Osteoblast (primary cell): ENCODE measurements around the gene FALEC. TPM values are rescaled to one million over a fixed set of nuclear protein-coding genes. Genes with fewer than 3 reads are reported as not detected.

Experiments used
- DNase-seq: peaks from one replicate; pipeline ENCODE4 v3.0.0; 2011; ENCODE audit warnings: low spot score, mixed read lengths; ENCODE audit not compliant: insufficient read length; ENCODE audit errors: missing footprints
- H2AFZ ChIP-seq: 2 replicates; pipeline ENCODE4 v1.6.0; 2011; ENCODE audit warnings: mild to moderate bottlenecking, low read length
- H3K27ac ChIP-seq: 2 replicates; pipeline ENCODE4 v1.5.1; 2011; ENCODE audit warnings: mild to moderate bottlenecking, low read depth, low read length, moderate library complexity
- H3K27me3 ChIP-seq: 2 replicates; pipeline ENCODE4 v1.6.0; 2012; ENCODE audit warnings: mild to moderate bottlenecking, control low read depth, inconsistent platforms, low read length, moderate library complexity; ENCODE audit not compliant: insufficient read depth
- H3K36me3 ChIP-seq: 2 replicates; pipeline ENCODE4 v1.5.1; 2011; ENCODE audit warnings: mild to moderate bottlenecking, low read length, control low read depth, moderate library complexity; ENCODE audit not compliant: insufficient read depth
- H3K4me1 ChIP-seq: 2 replicates; pipeline ENCODE4 v1.5.1; 2011; ENCODE audit warnings: mild to moderate bottlenecking, low read length, control low read depth, moderate library complexity; ENCODE audit not compliant: insufficient read depth
- H3K4me2 ChIP-seq: 2 replicates; pipeline ENCODE4 v1.6.0; 2011; ENCODE audit warnings: mild to moderate bottlenecking, low read length; ENCODE audit not compliant: insufficient read depth
- H3K4me3 ChIP-seq: fragments of 200-600 bp; sonication (generic); 3 replicates; pipeline ENCODE4 v1.5.1; 2012; ENCODE audit warnings: mild to moderate bottlenecking, low read length, inconsistent platforms; ENCODE audit not compliant: insufficient read depth
- H3K79me2 ChIP-seq: 2 replicates; pipeline ENCODE4 v1.6.0; 2012; ENCODE audit warnings: mild to moderate bottlenecking, low read length, control low read depth, inconsistent platforms; ENCODE audit not compliant: insufficient read depth
- H3K9me3 ChIP-seq: 2 replicates; pipeline ENCODE4 v1.5.1; 2011; ENCODE audit warnings: low read depth, low read length, control low read depth
- H4K20me1 ChIP-seq: 2 replicates; pipeline ENCODE4 v1.6.0; 2012; ENCODE audit warnings: mild to moderate bottlenecking, low read length, control low read depth; ENCODE audit not compliant: insufficient read depth
- CTCF ChIP-seq: IDR thresholded peaks from 2 replicates; pipeline ENCODE4 v1.5.1; 2011; ENCODE audit warnings: mild to moderate bottlenecking, low read depth, low read length, moderate library complexity; ENCODE audit errors: extremely low read depth
- total RNA-seq: library from RNA; depleted of rRNA; stranded (reverse); fragments of >200 nt; gene quantifications from 2 replicates; pipeline ENCODE4 v1.2.3, GENCODE V29; 2012

Gene FALEC
- total RNA-seq, 1 donor: 0.36 TPM

DNA sequence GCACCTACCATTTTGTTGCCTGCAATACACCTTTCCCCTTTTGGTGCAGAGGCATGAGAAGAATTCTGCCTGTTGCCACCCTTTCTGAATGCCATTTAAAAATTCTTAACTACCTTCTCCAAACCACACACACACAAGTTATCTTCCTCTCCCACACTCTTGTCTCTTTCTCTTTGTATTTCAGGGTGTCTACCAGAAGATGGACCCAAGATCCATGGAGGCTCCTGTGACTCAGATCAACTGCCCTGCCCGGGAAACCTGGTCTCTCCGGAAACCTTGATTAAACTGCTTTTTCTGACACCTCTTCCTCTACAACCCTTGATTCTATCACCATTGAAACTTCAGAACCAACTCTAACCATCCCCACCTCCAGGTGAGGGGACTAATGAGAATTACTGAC is 30.7 kb upstream of the FALEC start:
- DNase-seq: peak; percentile 82
- Histone ChIP-seq H3K4me3 (no peak overlapping the region), H3K9me3 (no peaks in the 10 kb centered on the region), H4K20me1 (no peaks in the 10 kb centered on the region), H3K27me3 (no peaks in the 10 kb centered on the region), H3K4me2 (peak overlapping the region; percentile 1), H3K27ac (no peak overlapping the region), H3K36me3 (peaks cover 9% of the 10 kb centered on the region), H3K79me2 (peaks cover 10% of the 10 kb centered on the region), H3K4me1 (peaks cover 17% of the 10 kb centered on the region), H2AFZ (peak overlapping the region; percentile 71)
- TF ChIP-seq CTCF: peak; percentile 60

- peak within 1 kb of the TSS; percentile 99 for H3K4me2 ChIP-seq
- H3K79me2 ChIP-seq: peaks cover 10% of the 10 kb centered on the region
- H3K36me3 ChIP-seq: peaks cover 27% of the 10 kb centered on the region
- peak; percentile 94 for DNase-seq
- peak within 1 kb of the TSS; percentile 88 for H2AFZ ChIP-seq
- H3K9me3 ChIP-seq: no peaks in the 10 kb centered on the region
- H3K27me3 ChIP-seq: no peaks in the 10 kb centered on the region
- H3K4me1 ChIP-seq: peaks cover 17% of the 10 kb centered on the region
- peak within 1 kb of the TSS; percentile 83 for H3K4me3 ChIP-seq
- no peak for TF ChIP-seq CTCF
- H3K27ac ChIP-seq: peak within 1 kb of the TSS; percentile 70
- no peaks in the 10 kb centered on the region for H4K20me1 ChIP-seq
These were observed 28.4 kb upstream of the FALEC start, which contains the start of gene TARS2 for GRCh38 chr1:150486966-150487762. Gene TARS2 (plus strand): TSS chr1:150487419. CDS start chr1:150487451, 32 bp downstream.

DNA sequence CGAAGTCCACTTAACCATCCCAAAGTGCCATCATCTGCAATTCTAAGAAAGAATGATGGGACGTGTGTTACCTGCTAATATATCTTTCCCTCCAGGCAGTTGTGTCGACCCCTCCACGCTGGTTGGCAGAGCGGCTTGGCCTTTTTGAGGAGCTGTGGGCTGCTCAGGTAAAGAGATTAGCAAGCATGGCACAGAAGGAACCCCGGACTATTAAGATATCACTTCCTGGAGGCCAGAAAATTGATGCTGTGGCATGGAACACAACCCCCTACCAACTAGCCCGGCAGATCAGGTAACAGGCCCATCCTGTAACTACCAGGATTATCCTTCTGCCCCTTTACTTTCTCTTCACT is 27.8 kb upstream of the FALEC start:
- Histone ChIP-seq H3K79me2 (peaks cover 10% of the 10 kb centered on the region), H3K9me3 (no peaks in the 10 kb centered on the region), H3K4me1 (peaks cover 17% of the 10 kb centered on the region), H4K20me1 (no peaks in the 10 kb centered on the region), H3K4me2 (peak overlapping the region; percentile 99), H3K27ac (peak overlapping the region; percentile 70), H3K36me3 (peaks cover 33% of the 10 kb centered on the region), H3K27me3 (no peaks in the 10 kb centered on the region), H3K4me3 (peak overlapping the region; percentile 83), H2AFZ (peak overlapping the region; percentile 88)
- TF ChIP-seq CTCF: no peak
- DNase-seq: no peak

DNA sequence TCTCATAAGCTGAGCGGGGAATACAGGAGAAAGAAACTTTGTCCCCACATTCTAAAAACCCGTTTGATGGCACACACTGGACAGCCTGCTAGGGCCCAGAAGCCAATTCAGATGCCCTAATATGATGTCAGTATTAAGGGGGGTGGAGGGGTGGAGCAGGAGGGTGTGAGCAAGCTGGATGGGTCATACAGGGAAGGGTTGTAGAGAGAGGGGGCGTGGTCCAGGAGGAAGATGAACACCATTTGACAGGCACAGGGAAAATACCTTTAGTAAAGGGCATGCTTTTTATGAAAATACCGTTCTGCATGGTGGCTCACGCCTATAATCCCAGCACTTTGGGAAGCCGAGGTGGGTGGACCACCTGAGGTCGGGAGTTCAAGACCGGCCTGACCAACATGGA is 22.4 kb upstream of the FALEC start:
- H3K4me3 ChIP-seq: no peak overlapping the region
- H4K20me1 ChIP-seq: no peaks in the 10 kb centered on the region
- H3K79me2 ChIP-seq: peaks cover under 1% of the 10 kb centered on the region
- H2AFZ ChIP-seq: no peak overlapping the region
- DNase-seq: peak; percentile 54
- H3K4me1 ChIP-seq: peaks cover 1% of the 10 kb centered on the region
- no peaks in the 10 kb centered on the region for H3K27me3 ChIP-seq
- no peak overlapping the region for H3K4me2 ChIP-seq
- no peak overlapping the region for H3K27ac ChIP-seq
- H3K36me3 ChIP-seq: peaks cover 58% of the 10 kb centered on the region
- no peaks in the 10 kb centered on the region for H3K9me3 ChIP-seq
- TF ChIP-seq CTCF: no peak
